ENCODE measurements around the gene PCID2. TPM values are rescaled to one million over a fixed set of nuclear protein-coding genes. Genes with fewer than 3 reads are reported as not detected.
"Not testable (repeated sequence)": the region's sequence is repeated elsewhere in the genome, so short reads cannot be mapped to it uniquely, and the experiment has no call there.

Gene PCID2
- total RNA-seq, 1 donor from 2014 or later, result 48.5 TPM

DNA sequence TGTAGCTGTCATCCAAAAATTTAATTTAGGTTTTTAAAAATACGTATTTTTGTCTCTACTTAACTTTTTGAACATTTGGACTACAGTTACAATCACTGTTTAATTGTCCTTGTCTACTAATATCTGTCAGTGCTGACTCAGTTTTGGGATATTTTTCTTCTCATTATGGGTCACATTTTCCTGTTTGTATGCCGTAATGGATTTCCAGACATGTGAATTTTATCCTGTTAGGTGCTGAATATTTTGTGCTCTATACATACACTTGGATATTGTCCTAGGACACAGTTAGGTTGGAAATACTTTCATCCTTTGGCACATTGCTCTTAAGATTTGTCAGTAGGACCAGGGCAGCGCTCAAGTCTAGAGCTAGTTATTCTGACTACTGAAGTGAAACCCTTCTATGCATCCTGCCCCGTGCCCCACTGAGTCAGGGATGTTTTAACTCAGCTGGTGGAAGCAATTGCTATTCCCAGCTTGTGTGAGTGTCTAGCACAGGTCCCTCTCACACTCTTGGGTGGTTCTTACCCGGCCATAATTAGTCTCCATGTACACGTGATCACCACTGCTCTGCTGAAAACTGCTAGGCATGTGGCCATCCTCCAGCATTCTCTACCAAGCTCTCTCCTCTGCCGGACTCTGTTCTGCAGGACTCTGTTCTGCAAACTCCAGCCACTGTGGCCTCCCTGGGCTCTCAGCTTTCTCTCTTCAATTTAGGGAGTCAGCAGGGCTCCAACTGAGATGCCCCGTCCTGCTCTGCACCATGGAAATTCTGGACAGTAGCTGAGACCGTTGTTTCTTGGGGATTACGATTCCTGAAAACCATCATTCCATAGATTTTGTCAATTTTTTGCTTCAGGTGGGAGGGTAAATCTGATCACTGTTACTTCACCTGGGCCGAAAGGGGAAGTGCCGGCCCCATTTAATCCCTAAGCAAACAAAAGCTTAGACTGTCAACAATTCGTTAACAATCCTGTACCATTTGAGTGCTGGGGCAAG lies 38.9 kb downstream of the PCID2 start:
- no peak for DNase-seq (ENCODE audit: low spot score in 2 of 2)

DNA sequence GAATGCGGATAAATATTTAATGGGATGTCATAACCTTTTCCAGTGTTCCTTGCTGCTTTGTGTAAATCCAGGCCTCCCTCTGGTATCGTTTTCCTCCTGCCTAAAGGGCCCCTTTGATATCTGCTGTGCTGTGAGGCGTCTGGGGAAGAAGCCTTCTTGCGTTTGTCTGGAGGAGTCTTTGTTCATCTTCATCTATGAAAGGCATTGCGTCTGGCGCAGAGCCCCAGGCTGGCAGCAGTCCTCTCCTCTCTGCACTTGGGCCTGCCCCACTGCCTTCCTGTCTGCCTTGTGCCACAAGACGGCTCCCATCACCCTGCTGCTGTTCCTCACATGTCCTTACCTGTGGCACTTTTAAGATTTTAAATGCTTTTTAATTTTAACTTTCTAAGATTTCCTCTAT lies 40.3 kb downstream of the PCID2 start:
- DNase-seq (ENCODE audit: low spot score in 2 of 2), result no peak

More for the DNA sequence above, 38.9 kb downstream of the PCID2 start:
- no peak for FAIRE-seq

DNA sequence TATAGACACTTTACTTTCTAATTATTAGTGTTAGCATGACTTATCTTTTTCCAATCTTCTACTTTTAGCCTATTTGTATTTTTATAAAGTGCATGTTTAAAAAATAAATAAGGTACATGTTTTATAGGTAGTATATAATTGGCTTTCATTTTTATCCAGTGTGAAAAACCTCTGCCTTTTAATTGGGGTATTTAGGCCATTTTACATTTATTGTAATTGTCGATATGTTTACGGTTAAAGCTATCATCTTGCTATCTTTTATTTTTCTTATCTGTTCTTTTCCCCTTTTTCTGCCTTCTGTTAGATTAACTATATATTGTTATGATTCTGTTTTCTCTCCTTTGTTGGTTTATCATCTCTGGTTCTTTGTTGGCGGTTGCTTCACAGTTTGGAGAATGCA lies 40.9 kb downstream of the PCID2 start:
- DNase-seq (ENCODE audit: low spot score in 2 of 2) (no peak), FAIRE-seq (peak; percentile 19)

More for the DNA sequence above, 40.3 kb downstream of the PCID2 start:
- FAIRE-seq, result no peak

DNA sequence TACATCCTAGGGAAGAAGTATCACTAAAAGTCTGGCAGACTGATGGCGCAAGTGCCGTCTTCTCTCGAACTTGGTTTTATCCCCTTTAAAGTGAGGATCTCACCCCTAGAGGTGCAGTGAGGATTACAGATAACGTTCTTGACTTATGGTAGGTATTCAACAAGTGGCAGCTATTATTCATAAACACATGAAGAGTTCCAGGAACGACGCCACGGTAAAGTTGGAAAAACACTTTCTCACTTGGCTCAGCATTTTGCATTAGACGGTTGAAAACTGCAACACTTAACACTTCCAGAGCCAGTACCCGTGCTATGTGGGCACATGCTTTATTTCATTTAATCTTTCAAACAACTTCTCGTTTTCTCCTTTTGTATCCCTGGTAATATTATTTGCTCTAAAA lies 41.3 kb downstream of the PCID2 start:
- no peak for FAIRE-seq
- no peak for DNase-seq (ENCODE audit: low spot score in 2 of 2)

DNA sequence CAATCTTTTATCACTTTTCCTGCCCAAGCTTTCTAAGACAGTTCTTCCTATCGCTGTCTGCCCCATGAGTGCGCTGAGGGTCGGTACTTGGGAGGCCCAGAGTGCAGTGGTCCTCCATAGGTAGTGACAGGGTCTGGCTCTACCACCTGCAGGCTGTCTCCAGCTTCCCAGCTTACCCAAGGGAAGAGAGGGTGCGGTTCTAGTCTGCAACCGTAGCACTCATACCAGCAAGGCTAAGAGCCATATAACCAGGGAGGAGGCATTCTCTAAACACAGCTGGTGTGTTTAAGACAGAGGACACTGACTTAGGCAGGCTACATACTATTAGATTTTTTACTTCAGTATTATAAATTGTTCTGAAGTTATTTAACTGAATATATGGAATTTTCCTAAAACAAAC lies 41.8 kb downstream of the PCID2 start:
- DNase-seq (ENCODE audit: low spot score in 2 of 2) (no peak), FAIRE-seq (no peak)

DNA sequence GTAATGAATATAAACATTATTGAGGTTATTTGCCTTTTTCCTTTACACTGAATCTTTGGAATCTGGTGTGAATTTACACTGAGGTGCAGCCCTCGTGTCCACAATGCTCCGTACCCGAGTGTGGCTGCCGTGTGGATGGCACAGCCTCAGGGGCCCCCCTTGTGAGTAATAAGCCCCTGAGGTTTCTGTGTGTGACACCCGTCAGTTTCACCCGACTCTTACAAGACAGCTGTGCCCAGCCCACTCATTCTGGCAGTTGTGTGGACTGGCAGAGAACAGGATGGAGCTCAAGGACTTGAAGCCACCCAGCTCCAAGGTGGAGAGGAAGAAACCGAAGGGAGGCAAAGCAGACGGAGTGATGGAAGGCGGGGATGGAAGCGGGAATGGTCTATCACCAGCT lies 42.2 kb downstream of the PCID2 start:
- FAIRE-seq (no peak), DNase-seq (ENCODE audit: low spot score in 2 of 2) (no peak)

DNA sequence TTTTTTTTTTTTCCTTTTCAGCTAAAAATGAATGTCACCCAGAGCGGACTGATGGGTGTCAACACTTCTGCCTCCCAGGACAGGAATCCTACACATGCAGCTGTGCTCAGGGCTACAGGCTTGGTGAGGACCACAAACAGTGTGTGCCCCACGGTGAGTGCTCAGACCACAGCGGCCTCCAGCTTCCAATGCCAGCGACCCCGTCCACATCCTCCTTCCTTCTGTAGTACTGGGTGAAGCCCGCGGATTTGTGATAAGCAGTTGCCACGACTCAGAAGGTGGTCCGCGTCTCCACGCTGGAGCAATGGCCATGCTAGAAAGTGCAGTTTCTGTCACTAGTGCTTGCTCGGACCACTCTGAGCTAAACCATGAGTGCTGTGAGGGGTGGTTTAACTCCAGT lies 44.0 kb downstream of the PCID2 start:
- DNase-seq (ENCODE audit: low spot score in 2 of 2) (no peak), FAIRE-seq (no peak)

DNA sequence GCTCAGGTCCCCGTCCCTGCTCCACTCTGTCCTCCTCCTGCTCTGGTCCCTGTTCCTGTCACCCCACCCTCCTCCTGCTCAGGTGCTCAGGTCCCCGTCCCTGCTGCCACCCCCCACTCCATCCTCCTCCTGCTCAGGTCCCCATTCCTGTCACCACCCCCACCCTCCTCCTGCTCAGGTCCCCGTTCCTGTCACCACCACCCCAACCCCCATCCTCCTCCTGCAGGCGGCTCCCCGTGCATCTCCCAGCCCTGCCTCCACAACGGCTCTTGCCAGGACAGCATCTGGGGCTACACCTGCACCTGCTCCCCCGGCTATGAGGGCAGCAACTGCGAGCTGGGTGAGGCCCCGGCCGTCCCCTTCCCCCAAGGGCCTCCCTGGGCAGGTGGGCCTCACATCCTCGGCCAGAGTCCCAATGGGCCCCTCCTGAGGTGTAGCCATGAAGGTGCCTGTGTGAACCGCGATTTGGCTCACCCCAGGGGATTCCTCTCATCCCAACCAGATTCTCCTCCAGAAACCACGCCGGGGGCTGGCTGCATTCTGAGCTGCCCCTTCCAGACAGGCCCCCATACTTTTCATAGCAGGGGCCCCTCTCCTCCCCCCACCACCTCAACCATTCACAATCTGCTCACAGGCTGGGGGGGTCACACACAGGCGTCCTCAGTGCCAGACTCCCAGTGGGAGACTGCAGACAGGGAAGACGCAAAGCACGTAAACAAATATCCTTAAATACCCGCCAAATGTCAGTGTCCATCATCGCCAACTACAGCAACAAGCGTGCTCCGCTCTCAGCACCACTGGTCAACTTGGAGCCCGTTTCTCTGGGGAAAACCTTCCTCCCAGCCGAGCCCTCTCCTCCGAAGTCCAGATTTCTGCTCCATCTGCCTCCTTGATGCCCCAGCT lies 45.4 kb downstream of the PCID2 start:
- DNase-seq (ENCODE audit: low spot score in 2 of 2) (no peak), FAIRE-seq (no peak)

DNA sequence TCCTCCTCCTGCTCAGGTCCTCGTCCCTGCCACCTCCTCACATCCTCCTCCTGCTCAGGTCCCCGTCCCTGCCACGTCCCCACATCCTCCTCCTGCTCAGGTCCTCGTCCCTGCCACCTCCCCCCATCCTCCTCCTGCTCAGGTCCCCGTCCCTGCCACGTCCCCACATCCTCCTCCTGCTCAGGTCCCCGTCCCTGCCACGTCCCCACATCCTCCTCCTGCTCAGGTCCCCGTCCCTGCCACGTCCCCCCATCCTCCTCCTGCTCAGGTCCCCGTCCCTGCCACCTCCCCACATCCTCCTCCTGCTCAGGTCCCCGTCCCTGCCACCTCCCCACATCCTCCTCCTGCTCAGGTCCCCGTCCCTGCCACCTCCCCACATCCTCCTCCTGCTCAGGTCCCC lies 46.5 kb downstream of the PCID2 start:
- FAIRE-seq; DNase-seq (ENCODE audit: low spot score in 2 of 2): not testable (repeated sequence)

DNA sequence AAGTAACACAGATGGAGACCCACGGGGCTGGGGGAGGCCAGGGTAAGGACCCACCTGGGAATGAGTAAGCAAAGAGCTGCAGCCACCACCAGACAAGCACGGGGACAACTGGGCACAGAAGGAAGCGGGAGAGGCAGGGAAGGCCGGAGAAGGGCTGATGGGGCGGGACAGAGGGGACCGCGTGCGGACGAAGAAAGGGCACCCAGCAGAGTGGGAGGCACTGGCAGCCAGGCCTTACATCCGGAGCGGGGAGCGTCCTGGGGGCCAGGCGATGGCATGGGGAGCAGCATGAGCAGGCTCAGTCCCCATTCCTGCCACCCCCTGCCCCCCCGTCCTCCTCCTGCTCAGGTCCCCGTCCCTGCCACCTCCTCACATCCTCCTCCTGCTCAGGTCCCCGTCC lies 47.0 kb downstream of the PCID2 start:
- no peak for FAIRE-seq

DNA sequence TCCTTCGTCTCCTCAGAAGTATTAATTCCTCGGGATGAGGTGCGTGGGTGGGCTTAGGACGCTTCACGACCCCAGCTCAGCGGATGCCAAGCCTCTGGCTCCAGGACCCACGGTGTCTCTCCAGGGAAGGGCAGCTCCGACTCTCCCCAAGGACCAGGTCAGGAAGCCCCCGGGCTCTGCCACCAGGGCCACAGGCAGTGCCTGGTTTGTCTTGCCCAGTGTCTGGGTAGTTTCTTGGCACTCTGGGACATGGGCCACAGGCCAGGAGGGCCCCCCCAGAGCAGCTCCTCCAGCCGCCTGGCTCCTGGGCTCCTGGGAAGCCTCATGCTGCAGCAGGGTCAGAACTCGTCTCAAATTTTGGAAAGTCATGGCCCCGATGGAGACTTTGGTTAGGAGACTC lies 47.5 kb downstream of the PCID2 start:
- DNase-seq (ENCODE audit: low spot score in 2 of 2), result no peak
- FAIRE-seq, result no peak

More for the DNA sequence above, 47.0 kb downstream of the PCID2 start:
- DNase-seq (ENCODE audit: low spot score in 2 of 2), result no peak

DNA sequence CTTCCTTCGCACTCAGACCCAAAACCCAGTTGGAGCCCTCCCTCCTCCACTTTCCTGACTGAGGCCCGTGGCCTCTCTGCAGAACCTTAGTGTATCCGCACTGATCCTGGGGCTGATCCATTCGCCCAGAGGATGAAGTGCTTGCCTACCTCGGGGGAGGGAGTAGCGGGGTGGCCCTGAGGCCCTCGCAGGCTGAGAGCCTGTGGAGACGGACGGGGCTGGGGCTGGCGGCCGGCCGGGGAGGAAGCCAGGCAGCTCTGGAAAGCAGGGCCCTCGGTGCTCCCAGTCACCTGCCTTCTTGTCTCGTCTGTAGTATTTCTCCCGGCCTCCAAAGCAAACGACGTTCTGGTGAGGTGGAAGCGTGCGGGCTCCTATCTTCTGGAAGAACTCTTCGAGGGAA lies 48.8 kb downstream of the PCID2 start:
- no peak for FAIRE-seq
- DNase-seq (ENCODE audit: low spot score in 2 of 2), result no peak

DNA sequence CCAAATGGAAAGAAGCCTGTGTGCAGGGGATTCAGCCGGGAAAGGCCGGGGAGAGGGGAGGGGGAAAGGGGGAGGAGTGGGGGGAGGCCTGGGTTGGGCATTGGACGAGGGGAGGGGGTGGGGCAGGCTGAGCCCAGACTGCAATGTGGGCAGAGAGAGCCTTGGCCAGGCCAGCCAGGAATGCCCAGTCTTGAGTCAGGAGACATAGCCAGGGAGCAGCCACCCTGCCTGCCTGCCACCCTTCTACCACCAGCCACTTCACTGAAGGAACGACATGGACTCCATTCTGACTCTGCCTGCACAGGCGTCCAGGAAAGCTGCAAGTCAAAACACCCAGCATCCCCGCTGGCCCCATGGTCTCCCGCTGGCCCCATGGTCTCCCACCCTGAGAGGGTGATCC lies 49.5 kb downstream of the PCID2 start:
- DNase-seq (ENCODE audit: low spot score in 2 of 2) (no peak), FAIRE-seq (no peak)

DNA sequence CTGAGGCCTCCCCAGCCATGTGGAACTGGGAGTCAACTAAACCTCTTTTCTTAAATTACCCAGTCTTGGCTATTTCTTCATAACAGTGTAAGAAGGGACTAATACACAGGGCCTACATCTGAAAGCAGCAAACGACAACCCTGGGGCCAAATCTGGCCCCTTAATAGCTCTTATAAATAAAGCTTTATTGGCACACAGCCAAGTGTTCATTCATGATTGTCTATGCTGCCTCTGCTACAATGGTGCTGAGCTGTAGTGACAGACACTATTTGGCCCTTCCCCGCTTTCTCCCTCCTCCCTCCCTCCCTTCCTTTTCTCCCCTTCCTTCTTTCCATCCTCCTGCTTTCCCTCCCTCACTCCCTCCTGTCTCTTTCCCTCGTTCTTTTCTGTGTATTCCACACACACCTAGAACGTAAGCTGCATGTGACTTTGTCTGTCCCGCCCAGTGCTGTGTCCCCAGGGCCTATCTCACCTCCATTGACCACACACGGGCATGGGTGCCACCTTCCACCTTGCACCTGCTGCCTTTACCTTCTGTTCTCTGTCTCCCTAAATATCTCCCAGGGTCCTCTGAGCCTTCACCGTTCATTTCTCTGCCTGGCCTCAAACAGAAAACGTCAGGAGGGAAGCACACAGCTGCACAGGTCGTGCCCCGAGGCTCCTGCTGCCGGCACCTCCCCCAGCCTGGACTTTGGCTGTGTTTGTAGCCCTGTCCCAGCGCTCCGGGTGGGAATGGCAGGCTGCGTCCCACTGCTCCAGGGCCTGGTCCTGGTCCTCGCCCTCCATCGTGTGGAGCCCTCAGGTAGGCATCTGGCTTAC lies 50.3 kb downstream of the PCID2 start, which contains the start of gene PROZ:
Gene PROZ, plus strand, starts transcription at position 720 of the 819 bp plus-strand sequence. Its CDS starts 13 bp downstream, at position 733.
- FAIRE-seq (no peak), DNase-seq (ENCODE audit: low spot score in 2 of 2) (no peak)

DNA sequence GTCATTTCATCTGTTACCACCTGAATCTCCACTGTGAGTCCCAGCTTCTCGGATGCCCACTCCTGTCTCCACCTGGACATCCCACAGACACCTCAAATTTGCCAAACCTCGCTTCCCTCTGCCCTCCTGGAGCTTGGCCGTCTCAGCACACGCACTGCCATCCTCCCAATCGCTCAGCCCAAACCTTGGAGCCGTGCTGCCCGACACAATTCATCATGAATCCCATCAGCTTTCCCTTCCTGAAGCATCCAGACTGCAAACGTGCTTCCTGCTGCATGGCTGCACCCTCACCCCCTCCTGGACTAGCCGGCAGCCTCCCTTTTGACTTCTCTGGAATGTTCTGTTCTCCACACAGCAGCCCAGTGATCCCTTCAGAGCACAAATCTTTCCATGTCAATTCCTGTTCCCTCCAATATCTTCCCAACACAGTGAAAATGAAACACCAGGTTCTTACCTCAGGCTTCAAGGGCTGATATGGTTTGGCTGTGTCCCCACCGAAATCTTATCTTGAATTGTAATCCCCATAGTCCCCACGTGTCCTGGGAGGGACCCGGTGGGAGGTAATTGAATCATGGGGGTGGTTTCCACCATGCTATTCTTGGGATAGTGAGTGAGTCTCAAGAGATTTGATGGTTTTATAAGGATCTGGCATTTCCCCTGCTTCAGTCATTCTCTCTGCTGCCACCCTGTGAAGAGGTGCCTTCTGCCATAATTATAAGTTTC lies 51.1 kb downstream of the PCID2 start:
- DNase-seq (ENCODE audit: low spot score in 2 of 2) (no peak), FAIRE-seq (no peak)

DNA sequence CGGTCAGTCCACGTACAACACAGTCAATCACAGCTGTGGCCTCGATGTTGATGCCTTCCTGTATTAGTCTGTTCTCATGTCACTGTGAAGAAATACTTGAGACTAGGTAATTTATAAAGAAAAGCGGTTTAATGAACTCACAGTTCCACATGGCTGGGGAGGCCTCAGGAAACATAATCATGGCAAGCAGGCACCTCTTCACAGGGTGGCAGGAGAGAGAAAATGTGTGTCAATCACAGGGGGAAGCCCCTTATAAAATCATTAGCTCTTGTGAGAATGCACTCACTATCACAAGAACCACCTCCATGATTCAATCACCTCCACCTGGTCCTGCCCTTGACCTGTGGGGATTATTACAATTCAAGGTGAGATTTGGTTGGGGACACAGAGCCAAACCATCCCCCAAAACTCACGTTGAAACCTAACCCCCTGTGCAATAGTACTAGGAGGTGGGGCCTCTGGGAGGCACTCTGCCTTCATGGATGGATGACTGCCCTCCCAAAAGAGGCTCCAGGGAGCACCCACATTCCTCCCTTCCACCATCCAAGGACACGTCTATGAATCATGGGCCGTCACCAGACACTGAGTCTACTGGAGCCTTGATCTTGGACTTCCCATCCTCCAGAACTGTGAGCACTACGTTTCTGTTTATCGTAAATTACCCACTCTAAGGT lies 52.4 kb downstream of the PCID2 start:
- FAIRE-seq (no peak), DNase-seq (ENCODE audit: low spot score in 2 of 2) (no peak)

DNA sequence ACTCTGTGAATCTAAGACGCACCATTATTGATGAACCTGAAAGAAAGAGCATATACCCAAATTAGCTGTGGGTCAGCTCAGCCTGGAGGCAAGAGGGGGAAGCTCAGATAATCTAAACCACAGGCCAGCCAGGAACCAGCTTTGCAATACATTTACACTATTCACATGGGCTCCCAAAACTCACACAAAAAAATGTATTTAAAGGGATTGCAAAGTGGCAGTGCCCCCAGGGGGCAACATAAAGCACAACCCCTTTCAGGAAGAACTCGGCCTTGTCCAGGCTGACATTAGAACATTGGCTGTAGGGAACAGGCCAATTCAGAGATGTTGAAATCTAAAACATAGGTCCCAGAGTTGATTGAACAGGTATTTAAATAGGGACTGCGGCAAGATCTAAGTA lies 53.3 kb downstream of the PCID2 start:
- no peak for DNase-seq (ENCODE audit: low spot score in 2 of 2)
- FAIRE-seq, result no peak

DNA sequence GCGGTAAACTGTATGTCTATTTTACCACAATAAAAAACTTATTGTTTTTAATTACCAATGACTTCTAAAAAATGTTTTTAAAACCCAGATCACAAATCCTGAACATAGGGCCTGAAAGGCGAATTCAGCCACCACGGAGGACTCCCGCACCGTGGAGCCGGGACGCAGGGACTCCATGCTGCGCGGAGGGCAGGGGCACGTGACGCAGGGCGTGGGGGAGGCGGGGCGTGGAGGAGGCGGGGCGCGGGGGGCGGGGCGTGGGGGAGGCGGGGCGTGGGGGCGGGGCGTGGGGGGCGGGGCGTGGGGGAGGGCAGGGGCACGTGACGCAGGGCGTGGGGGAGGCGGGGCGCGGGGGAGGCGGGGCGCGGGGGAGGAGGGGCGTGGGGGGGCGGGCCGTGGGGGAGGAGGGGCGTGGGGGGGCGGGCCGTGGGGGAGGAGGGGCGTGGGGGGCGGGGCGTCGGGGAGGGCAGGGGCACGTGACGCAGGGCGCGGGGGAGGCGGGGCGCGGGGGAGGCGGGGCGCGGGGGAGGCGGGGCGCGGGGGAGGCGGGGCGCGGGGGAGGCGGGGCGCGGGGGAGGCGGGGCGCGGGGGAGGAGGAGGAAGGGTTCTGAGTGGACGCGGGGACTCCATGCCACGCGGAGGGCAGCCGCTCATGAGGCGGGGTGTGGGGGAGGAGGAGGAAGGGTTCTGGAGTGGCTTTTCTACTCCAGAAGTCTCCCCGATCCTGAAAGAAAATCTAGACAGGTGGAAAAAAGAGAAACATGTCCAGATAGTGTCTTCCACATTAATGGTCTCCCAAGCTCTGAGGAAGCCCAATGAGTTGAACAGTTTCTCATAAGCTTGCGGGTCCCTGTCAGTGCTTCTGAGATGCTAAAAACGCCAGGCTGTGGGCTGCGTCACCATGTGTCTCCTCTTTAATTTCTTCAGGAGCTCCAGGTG lies 54.4 kb downstream of the PCID2 start:
- no peak for FAIRE-seq
- DNase-seq (ENCODE audit: low spot score in 2 of 2), result peak; percentile 84 to 93

All from frontal cortex (tissue), 4 donors.